Smooth muscle cell of the pulmonary artery (primary cell): ENCODE results near the gene MID1. TPM values are rescaled to one million over a fixed set of nuclear protein-coding genes. Genes with fewer than 3 reads are reported as not detected.

Source experiments
- total RNA-seq: library from RNA; depleted of rRNA; stranded (reverse); fragments of >200 nt; gene quantifications from 2 replicates; pipeline ENCODE4 v1.2.3, GENCODE V29; 2014

MID1 gene
- total RNA-seq, result 15.8 and 23.0 TPM in 2 replicates

GRCh38 chrX:10620121-10620699, at the start of gene MID1:
TSS of gene MID1 (minus strand) at chrX:10620585. CDS start at chrX:10567547, 53,038 bp downstream.

